ENCODE data around the gene LRP5. TPM values are rescaled to one million over a fixed set of nuclear protein-coding genes. Genes with fewer than 3 reads are reported as not detected.

LRP5 gene
- polyA plus RNA-seq (ENCODE audit: insufficient read depth in 1 of 5, insufficient read length in 5 of 5, low replicate concordance in 1 of 5), result 10 to 100 TPM; 44.5 to 82.3 (median 60.7) TPM
- long read RNA-seq, donor 1, full-length matches to known transcripts, result 9 of 30 reads
- long read RNA-seq, donor 1, partial matches to known transcripts, result 21 of 30 reads
- long read RNA-seq, donor 1, other reads (novel, unspliced or antisense), result 0 of 30 reads
- long read RNA-seq, donor 2, full-length matches to known transcripts, result 4 of 4 reads
- long read RNA-seq, donor 2, partial matches to known transcripts, result 0 of 4 reads
- long read RNA-seq, donor 2, other reads (novel, unspliced or antisense), result 0 of 4 reads
- long read RNA-seq, donor 3, full-length matches to known transcripts, result 2 of 7 reads
- long read RNA-seq, donor 3, partial matches to known transcripts, result 5 of 7 reads
- long read RNA-seq, donor 3, other reads (novel, unspliced or antisense), result 0 of 7 reads
- long read RNA-seq, donor 4, full-length matches to known transcripts, result 4 of 18 reads
- long read RNA-seq, donor 4, partial matches to known transcripts, result 14 of 18 reads
- long read RNA-seq, donor 4, other reads (novel, unspliced or antisense), result 0 of 18 reads
- long read RNA-seq, donor 5, full-length matches to known transcripts, result 2 of 2 reads
- long read RNA-seq, donor 5, partial matches to known transcripts, result 0 of 2 reads
- long read RNA-seq, donor 5, other reads (novel, unspliced or antisense), result 0 of 2 reads
- long read RNA-seq, donor 6, full-length matches to known transcripts, result 9 of 9 reads
- long read RNA-seq, donor 6, partial matches to known transcripts, result 0 of 9 reads
- long read RNA-seq, donor 6, other reads (novel, unspliced or antisense), result 0 of 9 reads
- long read RNA-seq, donor 7, full-length matches to known transcripts, result 6 of 6 reads
- long read RNA-seq, donor 7, partial matches to known transcripts, result 0 of 6 reads
- long read RNA-seq, donor 7, other reads (novel, unspliced or antisense), result 0 of 6 reads
- long read RNA-seq, donor 8, full-length matches to known transcripts, result 5 of 5 reads
- long read RNA-seq, donor 8, partial matches to known transcripts, result 0 of 5 reads
- long read RNA-seq, donor 8, other reads (novel, unspliced or antisense), result 0 of 5 reads

DNA sequence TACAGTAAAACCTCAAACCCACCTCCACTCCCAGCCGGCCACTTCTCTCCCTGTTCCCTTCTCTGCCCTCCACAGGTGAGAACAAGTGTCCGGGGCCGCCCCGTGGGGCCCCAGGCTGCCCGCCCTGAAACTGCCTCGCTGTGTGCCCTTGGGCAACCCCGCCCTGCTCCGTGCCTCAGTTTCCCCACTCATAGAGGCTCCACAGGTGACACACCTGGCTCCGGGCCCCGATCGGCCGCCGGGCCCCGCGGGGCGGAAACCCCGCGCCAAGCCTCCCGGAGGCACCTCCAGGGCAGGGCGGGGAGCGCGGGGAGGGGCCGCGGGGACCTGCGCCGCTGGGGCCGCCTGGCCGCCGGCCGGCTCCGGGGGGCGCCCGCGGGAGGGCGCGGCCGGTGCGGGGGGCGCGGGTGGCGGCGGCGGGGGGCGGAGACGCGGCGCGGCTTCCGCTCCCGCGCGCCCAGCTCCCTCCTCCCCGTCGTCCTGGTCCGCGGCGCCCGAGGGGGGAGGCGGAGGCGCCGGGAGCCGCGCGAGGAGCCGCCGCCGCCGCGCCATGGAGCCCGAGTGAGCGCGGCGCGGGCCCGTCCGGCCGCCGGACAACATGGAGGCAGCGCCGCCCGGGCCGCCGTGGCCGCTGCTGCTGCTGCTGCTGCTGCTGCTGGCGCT is at the start of gene LRP5:
Gene LRP5, plus strand, starts transcription at position 475 of the 663 bp plus-strand sequence. Its CDS starts 124 bp downstream, at position 599.
- DNase-seq, result no peak

DNA sequence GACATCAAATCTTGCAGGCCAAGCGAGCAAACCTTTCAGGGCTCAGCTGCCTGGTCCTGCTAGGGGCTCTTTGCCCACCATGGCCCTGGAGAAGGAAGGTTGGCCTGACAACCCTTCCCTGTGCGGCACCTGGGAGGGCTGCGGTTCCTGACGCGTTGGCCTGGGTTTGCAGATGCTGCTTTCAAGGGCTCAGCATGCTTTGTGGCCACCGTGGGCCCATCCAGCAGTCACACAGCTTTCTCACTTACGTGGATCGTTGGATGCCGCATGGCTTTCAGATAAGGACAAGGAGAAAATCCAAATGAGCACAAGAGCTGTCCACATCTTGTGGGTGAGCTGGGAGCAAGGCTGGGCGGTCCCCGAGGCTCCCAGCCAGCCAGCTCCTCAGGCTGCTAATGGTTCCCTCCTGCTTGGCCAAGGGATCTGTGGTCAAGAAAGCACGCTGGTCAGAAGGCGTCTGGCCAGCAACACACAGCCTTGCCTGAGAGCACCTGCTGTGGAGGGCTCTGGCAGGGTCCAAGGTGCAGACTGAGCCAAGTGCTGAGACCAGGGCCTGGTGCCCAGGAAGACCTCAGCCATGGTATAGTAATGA is 48.9 kb upstream of the LRP5 start:
- no peak for DNase-seq

DNA sequence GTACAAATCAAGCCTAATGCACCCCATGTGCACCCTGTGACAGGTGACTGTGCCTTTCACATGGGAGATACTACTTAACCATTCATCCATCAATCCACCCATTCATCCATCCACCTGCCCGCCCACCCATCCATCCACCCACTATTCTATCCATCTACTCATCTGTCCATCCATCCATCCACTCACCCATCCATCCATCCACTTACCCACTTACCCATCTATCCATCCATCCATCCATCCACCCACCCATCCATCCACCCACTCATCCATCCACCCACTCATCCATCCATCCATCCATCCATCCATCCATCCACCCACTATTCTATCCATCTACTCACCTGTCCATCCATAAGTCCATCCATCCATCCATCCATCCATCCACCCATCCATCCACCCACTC is 48.1 kb upstream of the LRP5 start:
- DNase-seq, result no peak

DNA sequence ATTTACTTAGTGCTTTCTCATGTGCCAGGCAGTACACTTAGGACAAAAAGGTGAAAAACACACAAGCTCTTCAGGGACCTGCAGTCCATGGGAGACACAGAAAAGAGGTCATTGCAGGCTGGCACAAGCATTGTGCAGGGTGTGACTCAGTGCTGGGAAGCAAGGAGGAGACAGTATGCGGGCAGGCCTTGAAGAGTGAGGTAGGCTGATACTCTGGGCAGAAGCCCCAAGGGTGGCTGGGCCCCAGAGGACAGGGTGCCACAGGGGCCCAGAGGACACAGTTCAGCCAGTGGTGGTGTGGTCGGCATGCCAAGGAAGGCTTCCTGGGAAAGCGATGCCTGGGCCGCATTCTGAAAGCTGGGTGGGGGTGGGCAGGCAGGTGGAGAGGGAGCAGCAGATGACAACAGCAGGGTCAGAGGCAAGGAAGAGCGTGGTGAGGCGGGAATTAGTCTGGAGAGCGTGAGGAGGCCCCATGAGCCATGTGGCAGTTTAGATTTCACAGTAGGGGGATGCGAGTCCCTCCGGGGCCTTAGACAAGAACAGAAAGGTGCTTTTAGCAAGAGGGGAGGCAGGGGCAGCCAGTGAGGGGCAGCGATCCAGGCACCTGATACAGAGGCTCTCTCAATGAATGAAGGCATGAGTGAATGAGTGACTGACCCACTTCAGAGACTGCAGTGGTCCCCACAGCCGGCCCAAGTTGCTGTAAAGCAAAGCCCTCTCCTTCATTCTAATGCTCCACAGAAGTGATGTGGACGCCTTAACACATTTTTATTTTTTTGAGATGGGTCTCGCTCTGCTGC is 47.5 kb upstream of the LRP5 start:
- no peak for DNase-seq

DNA sequence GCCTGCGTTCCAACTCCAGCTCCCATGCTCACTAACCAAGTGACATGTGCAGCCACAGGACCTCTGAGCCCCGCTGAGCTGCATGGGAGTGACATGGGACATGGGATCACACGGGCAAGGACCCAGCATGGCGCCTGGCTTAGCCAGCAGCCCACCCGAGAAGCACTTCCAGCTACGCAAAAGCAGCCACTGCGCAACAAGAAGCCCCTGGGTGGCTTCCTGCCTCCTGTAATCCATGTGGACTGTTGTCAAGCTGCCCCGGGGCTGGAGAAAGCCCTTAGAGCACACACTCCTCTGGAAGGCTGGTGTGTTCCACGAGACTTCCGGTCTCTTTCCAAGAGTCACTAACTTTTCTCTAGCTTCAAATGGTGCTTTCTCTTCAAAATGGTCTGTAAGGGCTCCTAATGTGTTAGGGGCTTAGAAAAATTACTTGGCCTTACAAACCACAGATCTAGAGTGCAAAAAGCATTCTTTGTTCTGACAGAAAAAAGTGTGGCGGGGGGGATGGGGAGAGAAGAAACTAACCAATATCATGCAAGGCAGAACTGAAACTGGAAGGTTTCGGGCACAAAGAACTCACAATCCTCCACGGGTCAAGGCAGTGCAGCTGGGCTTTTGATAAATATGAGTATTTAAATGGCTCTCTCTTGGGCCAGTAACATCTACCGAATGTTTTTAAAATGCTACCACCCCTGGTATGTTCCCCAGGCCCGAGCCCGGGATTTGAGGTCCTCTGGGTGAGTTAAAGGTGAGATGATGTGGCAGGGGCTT is 46.1 kb upstream of the LRP5 start:
- DNase-seq, result no peak

DNA sequence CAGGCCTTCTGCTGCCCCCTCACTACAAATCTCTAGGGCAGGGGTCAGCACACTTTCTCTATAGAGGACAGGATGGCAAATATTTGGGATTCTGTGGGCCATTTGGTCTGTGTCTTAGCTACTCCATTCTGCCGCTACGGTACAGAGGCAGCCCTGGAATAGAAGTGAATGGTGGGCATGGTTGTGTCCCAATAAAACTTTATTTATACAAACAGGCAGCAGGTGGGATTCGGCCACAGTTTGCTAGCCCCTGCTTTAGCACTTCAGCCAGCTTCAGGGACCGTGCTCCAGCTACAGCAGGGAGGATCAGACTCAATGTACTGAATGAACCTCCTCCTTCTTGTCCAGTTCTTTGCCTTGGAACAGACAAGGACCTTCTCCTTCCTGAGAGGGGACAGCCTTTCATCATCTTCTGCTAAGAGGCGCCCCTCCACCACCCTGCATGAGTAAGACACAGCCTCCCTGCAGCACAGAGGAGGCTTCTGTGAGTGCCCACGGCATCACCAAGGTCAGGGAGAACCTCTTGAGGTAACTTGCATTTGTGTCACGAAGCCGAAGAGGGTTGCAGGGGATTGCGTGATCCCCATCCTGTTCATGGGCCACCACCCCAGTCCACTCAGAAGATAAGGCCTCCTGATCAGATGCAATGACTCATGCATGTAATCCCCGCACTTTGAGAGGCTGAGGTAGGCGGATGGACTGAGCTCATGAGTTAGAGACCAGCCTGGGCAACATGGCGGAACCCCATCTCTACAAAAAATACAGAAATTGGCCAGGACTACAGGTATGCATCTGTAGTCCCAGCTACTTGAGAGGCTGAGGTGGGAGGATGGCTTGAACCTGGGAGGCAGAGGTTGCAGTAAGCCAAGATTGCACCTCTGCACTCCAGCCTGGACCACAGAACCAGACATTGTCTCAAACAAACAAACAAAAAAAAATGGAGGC is 45.2 kb upstream of the LRP5 start:
- no peak for DNase-seq

DNA sequence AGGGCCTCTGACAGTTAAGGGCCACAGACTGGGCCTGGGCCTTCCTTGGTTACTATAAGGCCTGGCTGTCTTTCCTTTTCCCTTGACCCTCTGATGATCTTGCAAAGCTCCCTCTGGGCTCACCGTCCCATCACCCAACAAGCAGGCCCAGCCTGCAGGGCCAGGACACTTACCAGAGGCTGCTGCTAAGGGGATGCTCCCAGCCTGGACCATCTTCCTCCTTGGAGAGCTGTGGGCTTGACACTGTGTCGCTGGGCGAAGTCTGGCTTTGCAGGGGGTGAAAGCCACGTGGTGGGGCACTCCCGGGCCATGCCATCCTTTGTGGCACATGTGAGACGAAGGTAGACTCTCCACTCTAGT is 44.5 kb upstream of the LRP5 start:
- no peak for DNase-seq

DNA sequence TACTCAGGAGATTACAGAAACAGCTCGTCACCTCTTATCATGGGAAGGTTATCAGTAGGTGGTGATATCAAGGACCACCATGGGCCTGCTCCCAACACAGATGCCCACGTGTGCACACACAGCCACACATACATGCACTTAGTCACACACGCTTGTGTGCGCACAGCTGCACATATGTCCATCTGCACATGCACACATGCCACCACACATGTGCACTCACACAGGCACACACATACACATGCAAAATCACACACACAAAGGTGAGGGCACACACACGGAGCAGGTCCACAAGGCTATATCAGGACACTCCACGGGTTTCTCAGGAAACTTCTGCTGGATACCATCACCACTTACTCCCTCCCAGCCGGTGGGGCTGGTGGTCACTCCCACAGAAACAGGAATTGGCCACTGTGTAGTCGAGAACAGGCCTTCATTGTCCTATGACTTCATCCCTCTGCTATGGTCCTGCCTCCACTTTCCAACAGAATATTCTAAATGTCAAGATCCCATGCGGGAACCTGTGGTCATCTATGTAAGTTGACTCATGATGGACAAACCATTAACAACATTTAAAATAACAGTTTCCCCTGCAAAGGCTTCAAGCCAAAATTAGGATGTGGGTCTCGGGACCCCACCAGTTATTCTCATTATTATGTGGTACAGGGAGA is 42.8 kb upstream of the LRP5 start:
- DNase-seq, result no peak

DNA sequence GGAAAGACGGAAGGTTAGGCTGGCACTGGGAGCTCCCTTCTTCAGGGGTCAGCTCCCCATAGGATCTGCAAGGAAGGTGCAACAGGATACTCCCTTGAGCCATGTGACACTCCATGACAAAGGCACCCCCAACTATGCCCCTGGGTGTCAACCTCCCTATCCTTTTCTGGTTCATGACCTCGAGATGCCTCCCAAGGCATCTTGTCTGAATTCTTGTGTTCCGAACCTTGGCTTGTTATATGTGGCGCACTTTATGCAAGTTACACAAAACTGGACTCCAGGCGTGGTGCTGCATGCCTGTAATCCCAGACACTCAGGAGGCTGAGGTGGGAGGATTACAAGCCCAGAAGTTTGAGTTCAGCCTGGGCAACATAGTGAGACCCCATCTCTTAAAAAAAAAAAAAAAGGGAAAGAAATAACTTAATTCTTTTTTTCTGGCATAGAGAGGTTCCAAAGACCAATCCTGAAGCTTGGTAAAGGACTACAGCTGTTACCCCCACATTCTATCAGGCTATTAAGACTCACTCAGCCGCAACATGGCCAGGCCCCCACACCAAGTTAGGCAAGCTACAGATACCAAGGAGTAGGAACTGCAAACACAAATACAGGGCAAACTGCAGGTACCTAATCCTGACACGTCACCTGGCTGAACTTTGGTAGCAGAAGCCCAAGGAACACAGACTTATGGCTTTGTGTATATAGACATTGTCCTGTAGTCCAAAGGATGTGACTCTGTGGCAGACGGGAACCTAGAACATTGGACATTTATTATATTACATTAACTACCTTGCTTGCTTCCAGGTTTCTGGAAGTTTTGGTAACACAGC is 42.0 kb upstream of the LRP5 start:
- no peak for DNase-seq

DNA sequence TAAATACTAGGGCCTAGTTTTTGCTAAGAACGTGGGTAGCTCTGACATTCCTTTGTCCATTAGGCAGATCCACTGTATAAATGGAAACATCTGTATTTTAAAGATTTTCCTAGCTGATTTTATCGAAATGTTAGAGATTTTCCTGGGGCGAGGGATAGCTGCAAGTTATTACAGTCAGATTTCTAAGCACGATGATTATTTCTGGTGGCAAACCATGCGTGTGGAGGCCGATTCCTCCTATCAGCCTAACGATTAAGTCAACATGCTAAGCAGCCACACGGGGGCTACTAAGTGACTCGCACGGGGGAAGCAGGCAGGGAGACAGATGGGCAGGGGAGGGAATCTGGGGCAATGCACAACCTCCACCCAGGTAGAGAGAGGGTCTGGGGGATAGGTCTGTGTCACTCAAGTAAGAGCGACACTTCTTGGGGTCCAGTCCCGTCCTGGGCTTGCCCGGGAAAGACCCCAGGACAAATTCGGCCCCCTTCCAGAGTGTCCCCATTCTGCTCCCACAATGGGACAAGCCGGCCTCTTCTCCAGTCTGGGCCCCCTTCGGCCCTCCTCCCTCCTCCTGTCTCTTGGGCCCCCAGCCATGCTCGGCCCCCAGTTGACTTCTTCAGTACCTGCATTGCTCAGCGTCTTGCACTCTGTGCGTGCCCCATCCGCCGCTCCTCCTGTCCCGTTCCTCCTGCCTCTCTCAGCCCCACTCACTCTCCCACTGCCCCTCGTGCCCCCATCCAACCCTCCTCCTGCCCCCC is 41.2 kb upstream of the LRP5 start:
- peak; percentile 55 to 56 for DNase-seq

DNA sequence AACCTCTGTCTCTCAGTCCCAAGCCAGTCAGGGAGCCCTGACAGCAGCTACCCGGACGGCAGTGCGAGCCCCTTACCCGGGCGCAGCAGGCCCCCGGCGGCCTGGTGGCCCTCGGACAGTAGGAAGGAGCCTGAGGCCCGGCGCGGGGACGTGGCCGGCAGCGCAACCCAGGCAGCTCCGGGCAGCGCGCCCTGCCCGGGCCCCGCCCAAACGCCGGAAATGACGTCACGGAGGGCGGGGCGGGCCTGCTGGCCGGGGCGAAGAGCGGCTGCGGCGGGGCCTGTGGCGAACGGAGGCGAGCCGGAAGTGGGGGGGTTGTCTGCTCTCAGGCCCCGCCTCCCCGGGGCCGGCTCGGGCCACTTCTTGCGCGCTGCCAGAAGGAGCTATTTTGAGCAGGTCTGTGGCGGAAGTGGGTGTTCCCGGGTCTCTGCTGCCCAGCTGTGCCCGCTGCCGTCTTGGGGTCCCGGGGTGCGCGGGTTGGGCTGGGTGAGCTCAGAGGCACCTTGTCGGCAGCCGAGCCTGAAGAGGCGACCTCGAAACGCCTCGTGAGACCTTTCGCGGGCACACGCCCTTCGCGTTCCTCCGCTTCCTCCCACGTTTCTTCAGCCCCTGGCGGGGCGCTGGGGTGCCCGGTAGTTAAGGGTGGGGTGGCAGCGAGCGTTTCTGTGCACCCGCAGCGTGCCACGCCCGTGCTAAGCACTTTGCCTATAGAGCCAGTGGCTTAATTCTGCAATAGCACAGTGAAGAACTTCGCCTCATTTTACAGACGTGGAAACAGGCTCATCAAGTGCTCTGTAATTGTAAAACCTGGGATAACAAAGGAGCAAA is 40.4 kb upstream of the LRP5 start, which contains the start of gene C11orf24:
Gene C11orf24, minus strand, starts transcription at position 193 of the 828 bp plus-strand sequence. CDS start 8,206 bp downstream, outside the sequence.
- peak; percentile 95 to 96 for DNase-seq

DNA sequence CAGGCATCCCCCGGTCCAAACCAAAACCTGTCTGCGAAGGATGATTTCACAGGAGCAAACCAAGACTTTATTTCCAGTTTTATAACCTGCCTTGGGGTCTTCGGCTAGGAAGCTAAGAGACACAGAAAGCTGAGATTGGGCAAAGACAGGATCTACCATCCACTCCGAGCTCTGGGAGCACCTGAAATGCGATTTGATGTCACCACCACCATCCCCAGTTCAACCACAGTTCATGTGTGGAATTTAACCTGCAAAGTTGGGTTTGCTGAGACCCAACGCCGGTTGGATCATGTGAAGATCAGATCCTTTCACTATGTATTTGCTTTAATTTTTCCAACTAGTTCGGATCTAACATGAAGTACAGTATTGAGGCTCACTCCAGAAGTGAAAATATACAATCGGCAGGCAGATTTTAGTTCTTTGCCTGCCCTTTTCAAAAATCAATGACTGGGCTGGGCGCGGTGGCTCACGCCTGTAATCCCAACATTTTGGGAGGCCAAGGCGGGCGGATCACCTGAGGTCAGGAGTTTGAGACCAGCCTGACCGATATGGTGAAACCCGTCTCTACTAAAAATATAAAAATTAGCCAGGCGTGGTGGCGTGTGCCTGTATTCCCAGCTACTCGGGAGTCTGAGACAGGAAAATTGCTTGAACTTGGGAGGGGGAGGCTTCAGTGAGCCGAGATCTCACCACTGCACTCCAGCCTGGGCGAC is 39.2 kb upstream of the LRP5 start:
- DNase-seq, result no peak

DNA sequence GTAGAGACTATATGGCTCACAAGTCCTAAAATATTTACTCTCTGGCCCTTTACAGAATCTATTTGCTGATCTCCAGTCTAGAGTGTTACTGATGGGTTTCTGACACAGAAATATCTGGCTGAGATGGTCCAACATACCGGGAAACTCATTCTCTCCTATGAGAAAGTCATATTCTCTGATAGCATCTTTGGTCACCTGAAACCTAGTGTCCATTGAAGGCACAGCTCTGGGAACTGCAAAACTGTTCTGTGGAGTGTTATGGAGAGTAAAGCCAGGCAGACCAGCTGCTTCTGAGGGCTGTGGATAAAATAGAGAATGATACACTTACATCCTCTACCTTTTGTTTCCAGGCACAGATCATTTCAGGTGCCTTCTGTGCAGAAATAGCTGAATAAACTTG is 38.1 kb upstream of the LRP5 start:
- DNase-seq, result no peak

DNA sequence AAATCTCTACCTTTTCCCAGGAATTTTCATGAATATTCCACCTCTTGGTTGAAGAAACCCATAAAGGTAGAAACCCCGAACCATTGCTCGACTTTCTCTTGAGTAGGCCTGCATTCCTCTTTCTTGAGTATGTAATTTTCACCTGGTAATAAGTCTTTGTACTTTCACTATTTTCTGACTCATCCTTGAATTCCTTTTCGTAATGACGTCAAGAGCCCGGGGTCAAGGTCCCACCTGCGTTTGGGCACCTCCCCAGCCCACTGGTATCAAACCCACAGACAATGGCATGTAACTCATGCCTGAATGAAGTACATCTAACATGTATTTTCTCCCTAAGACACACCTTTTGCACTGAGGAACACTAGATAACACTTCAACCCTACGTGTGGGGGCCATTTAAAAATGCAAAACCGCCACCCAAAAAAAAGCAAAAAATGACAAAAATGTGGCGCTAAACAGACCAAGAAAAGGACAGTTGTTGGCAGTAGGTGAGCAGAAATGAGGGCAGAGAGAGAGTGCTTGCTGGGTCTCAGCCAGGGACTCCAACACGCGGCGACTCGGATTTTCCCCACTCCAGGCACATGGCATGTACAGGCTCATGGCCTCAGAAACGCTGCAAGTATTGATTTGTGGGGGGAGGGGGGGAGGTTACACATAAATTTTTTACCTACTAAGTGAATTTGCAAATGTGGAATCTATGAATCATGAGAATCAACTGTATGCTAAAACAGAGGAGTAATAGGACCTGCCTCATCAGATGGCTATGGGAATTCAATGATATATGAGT is 36.5 kb upstream of the LRP5 start:
- no peak for DNase-seq
